GM23338 (cell line): ENCODE measurements around the gene CRABP1.

Experiments used
- CREB1 ChIP-seq: fragments of 250-450 bp; sonication (Bioruptor Pico); IDR thresholded peaks from 2 replicates; pipeline ENCODE4 v1.5.0; 2020; ENCODE audit warnings: low read depth, mild to moderate bottlenecking, moderate library complexity
- CTCF ChIP-seq, 2 experiments: fragments of 200-600 bp in 1 of 2; sonication (generic) in 1 of 2; conservative IDR thresholded peaks; 2 replicates each; pipeline versions ENCODE4 v1.5.1 to v1.6.1; 2016 to 2017; ENCODE audit warnings: antibody characterized with exemption in 2 of 2, low read depth in 2 of 2, mild to moderate bottlenecking in 2 of 2, moderate library complexity in 1 of 2
- EZH2 ChIP-seq: fragments of 200-600 bp; sonication (generic); IDR thresholded peaks from one replicate; pipeline ENCODE4 v1.8.0; 2017; ENCODE audit warnings: antibody characterized with exemption, mild to moderate bottlenecking, low read depth; ENCODE audit not compliant: unreplicated experiment
- EZH2phosphoT487 ChIP-seq: fragments of 200-600 bp; sonication (generic); IDR thresholded peaks from one replicate; pipeline ENCODE4 v1.8.1; 2018; ENCODE audit warnings: antibody characterized with exemption; ENCODE audit not compliant: unreplicated experiment
- POLR2AphosphoS5 ChIP-seq: IDR thresholded peaks from 2 replicates; pipeline ENCODE4 v1.6.1; 2016; ENCODE audit warnings: antibody characterized with exemption, low read depth
- REST ChIP-seq: IDR thresholded peaks from one replicate; pipeline ENCODE4 v1.6.1; 2018; ENCODE audit warnings: antibody characterized with exemption; ENCODE audit not compliant: unreplicated experiment
- STAT1 ChIP-seq: IDR thresholded peaks from one replicate; pipeline ENCODE4 v1.6.1; 2016; ENCODE audit warnings: antibody characterized with exemption; ENCODE audit not compliant: unreplicated experiment
- TF ChIP-seq, protein P1 (sequence below): IDR thresholded peaks from 2 replicates; pipeline ENCODE4 v1.6.1; 2016; ENCODE audit warnings: antibody characterized with exemption

DNA sequence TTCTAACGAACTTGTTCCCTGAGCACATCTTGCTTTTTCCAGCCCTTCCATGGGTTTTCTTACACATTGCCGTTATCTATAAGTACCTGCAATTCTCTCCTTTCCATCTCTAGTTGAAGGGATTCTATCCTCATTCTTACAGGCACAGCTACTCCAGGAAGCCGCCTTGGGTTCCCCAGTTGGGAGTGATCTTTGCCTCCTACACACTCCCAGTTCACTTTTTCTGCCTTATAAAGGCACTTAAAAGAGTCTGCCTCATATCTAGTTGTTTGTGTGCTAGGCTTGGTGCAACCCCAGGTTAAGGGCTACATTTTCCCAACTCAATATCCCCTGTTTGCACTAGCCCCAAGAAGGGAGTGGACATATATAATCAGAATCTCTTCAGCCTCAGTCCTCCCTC, 53.9 kb downstream of the CRABP1 start:
- no peak for TF ChIP-seq REST
- TF ChIP-seq CTCF (conservative IDR thresholded peaks at IDR 0.05; ENCODE audit: low read depth in 2 of 2): no peak
- TF ChIP-seq, protein P1, sequence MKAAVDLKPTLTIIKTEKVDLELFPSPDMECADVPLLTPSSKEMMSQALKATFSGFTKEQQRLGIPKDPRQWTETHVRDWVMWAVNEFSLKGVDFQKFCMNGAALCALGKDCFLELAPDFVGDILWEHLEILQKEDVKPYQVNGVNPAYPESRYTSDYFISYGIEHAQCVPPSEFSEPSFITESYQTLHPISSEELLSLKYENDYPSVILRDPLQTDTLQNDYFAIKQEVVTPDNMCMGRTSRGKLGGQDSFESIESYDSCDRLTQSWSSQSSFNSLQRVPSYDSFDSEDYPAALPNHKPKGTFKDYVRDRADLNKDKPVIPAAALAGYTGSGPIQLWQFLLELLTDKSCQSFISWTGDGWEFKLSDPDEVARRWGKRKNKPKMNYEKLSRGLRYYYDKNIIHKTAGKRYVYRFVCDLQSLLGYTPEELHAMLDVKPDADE: no peak
- no peak for TF ChIP-seq EZH2
- no peak for TF ChIP-seq POLR2AphosphoS5
- no peak for TF ChIP-seq STAT1
- no peak for TF ChIP-seq CREB1 (CRISPR knock-in tag)
- TF ChIP-seq EZH2phosphoT487: no peak
